HepG2 (cell line): ENCODE measurements around the gene ADAMTS17. TPM values are rescaled to one million over a fixed set of nuclear protein-coding genes. Genes with fewer than 3 reads are reported as not detected.

Source experiments
- AGO2 ChIP-seq: fragments of 200-400 bp; formaldehyde crosslinking; optimal IDR thresholded peaks from 2 replicates; pipeline ENCODE3; 2017; ENCODE audit warnings: mild to moderate bottlenecking, low read depth, low read length, moderate library complexity
- CBX5 ChIP-seq: sonication (generic); formaldehyde crosslinking; IDR thresholded peaks from 2 replicates; pipeline ENCODE4 v1.4.0; 2020; ENCODE audit warnings: missing genetic modification reagents, borderline replicate concordance
- CREM ChIP-seq, 2 experiments: sonication (generic) in 1 of 2; formaldehyde crosslinking in 1 of 2; IDR thresholded peaks; 2 replicates each; pipeline versions ENCODE4 v1.4.0 to v1.6.1; 2016 to 2020; ENCODE audit warnings: antibody characterized with exemption in 1 of 2, mild to moderate bottlenecking in 1 of 2, missing genetic modification reagents in 1 of 2
- ELF1 ChIP-seq: sonication (generic); formaldehyde crosslinking; IDR thresholded peaks from 2 replicates; pipeline ENCODE4 v1.4.0; 2020; ENCODE audit warnings: missing genetic modification reagents
- ELF3 ChIP-seq: IDR thresholded peaks from 2 replicates; pipeline ENCODE4 v1.6.1; 2016; ENCODE audit warnings: missing genetic modification reagents, missing compliant biosample characterization
- HBP1 ChIP-seq: IDR thresholded peaks from 2 replicates; pipeline ENCODE4 v1.6.1; 2016; ENCODE audit warnings: low read depth, control low read depth
- HMG20A ChIP-seq: IDR thresholded peaks from 2 replicates; pipeline ENCODE4 v1.6.1; 2016; ENCODE audit warnings: borderline replicate concordance
- IRF9 ChIP-seq: sonication (generic); formaldehyde crosslinking; IDR thresholded peaks from 2 replicates; pipeline ENCODE4 v1.8.0; 2022; ENCODE audit warnings: missing genetic modification reagents, mild to moderate bottlenecking, borderline replicate concordance
- KLF15 ChIP-seq: sonication (generic); formaldehyde crosslinking; IDR thresholded peaks from 2 replicates; pipeline ENCODE4 v1.8.1; 2023; ENCODE audit warnings: borderline replicate concordance, mild to moderate bottlenecking, inconsistent platforms, missing genetic modification reagents, mixed read lengths
- MXD3 ChIP-seq: IDR thresholded peaks from 2 replicates; pipeline ENCODE4 v1.6.1; 2016; ENCODE audit warnings: mild to moderate bottlenecking, missing biosample characterization, missing genetic modification reagents
- NFKB2 ChIP-seq: sonication (generic); formaldehyde crosslinking; IDR thresholded peaks from 2 replicates; pipeline ENCODE4 v1.4.0; 2020; ENCODE audit warnings: missing genetic modification reagents, borderline replicate concordance
- PLRG1 ChIP-seq: fragments of 450-650 bp; conservative IDR thresholded peaks from 2 replicates; pipeline ENCODE4 v1.6.1; 2016
- RARG ChIP-seq: sonication (generic); formaldehyde crosslinking; IDR thresholded peaks from 2 replicates; pipeline ENCODE4 v1.4.0; 2020; ENCODE audit warnings: low read depth, mild to moderate bottlenecking, missing genetic modification reagents
- SMYD3 ChIP-seq: sonication (generic); formaldehyde crosslinking; IDR thresholded peaks from 2 replicates; pipeline ENCODE4 v1.8.1; 2023; ENCODE audit warnings: mild to moderate bottlenecking, missing genetic modification reagents
- TAF15 ChIP-seq: fragments of 200-400 bp; formaldehyde crosslinking; IDR thresholded peaks from one replicate; pipeline ENCODE4 v1.6.1; 2018; ENCODE audit warnings: mild to moderate bottlenecking, low read depth, low read length; ENCODE audit not compliant: poor library complexity, severe bottlenecking
- U2AF1 ChIP-seq: fragments of 200-400 bp; formaldehyde crosslinking; optimal IDR thresholded peaks from 2 replicates; pipeline ENCODE3; 2017; ENCODE audit warnings: mild to moderate bottlenecking, low read depth, low read length
- U2AF2 ChIP-seq: fragments of 200-400 bp; formaldehyde crosslinking; IDR thresholded peaks from 2 replicates; pipeline ENCODE4 v1.6.1; 2017; ENCODE audit warnings: low read depth, mild to moderate bottlenecking, low read length
- ZNF143 ChIP-seq: sonication (generic); formaldehyde crosslinking; IDR thresholded peaks from 2 replicates; pipeline ENCODE4 v1.4.0; 2020; ENCODE audit warnings: missing genetic modification reagents
- ZNF180 ChIP-seq: sonication (generic); formaldehyde crosslinking; IDR thresholded peaks from 2 replicates; pipeline ENCODE4 v1.4.0; 2020; ENCODE audit warnings: low read depth, missing genetic modification reagents, borderline replicate concordance
- ZNF335 ChIP-seq: sonication (generic); formaldehyde crosslinking; IDR thresholded peaks from 2 replicates; pipeline ENCODE4 v1.4.0; 2020; ENCODE audit warnings: missing genetic modification reagents
- ZNF446 ChIP-seq: sonication (generic); formaldehyde crosslinking; IDR thresholded peaks from 2 replicates; pipeline ENCODE4 v1.5.0; 2020; ENCODE audit warnings: mild to moderate bottlenecking, missing genetic modification reagents
- ZNF569 ChIP-seq: sonication (generic); formaldehyde crosslinking; IDR thresholded peaks from 2 replicates; pipeline ENCODE4 v1.5.0; 2020; ENCODE audit warnings: mild to moderate bottlenecking, missing genetic modification reagents, moderate library complexity, borderline replicate concordance
- ZNF672 ChIP-seq: sonication (generic); formaldehyde crosslinking; IDR thresholded peaks from 2 replicates; pipeline ENCODE4 v1.8.1; 2022; ENCODE audit warnings: missing genetic modification reagents
- ZNF749 ChIP-seq: sonication (generic); formaldehyde crosslinking; IDR thresholded peaks from 2 replicates; pipeline ENCODE4 v1.8.0; 2022; ENCODE audit warnings: mild to moderate bottlenecking, missing genetic modification reagents, moderate library complexity, borderline replicate concordance
- ZXDC ChIP-seq: sonication (generic); formaldehyde crosslinking; IDR thresholded peaks from 2 replicates; pipeline ENCODE4 v1.5.0; 2020; ENCODE audit warnings: mild to moderate bottlenecking, missing genetic modification reagents
- polyA plus RNA-seq, 8 experiments: library from polyadenylated mRNA; depleted of rRNA in 3 of 8; stranded (reverse) in 7 of 8; unstranded in 1 of 8; fragments of >200 nt; fragmentation: Illumina TruSeq in 4 of 8; extraction: Trizol in 4 of 8; gene quantifications; 2 replicates each; pipeline versions ENCODE4 v1.2.1 to v1.2.3, GENCODE V29; 2011 to 2016; ENCODE audit warnings: low read depth in 4 of 8, missing spikeins in 1 of 8, mixed read lengths in 1 of 8; ENCODE audit not compliant: insufficient read depth in 1 of 8
- total RNA-seq, 5 experiments: library from RNA; depleted of rRNA; stranded (reverse); fragments of >200 nt; fragmentation: Illumina TruSeq; extraction: Trizol; gene quantifications; 2 replicates each; pipeline ENCODE4 v1.2.3, GENCODE V29; 2016; ENCODE audit warnings: low read depth in 1 of 5

Gene ADAMTS17
- total and polyA plus RNA-seq, 2 of the 13 experiments (the other 11 are each of a cell fraction or from before 2014, with no cell fraction given): 0.02 to 0.04 TPM

- TF ChIP-seq ZNF672 (CRISPR knock-in tag): no peak
- TF ChIP-seq ZNF749: no peak
- TF ChIP-seq MXD3 (CRISPR knock-in tag): no peak
- TF ChIP-seq SMYD3 (CRISPR knock-in tag): no peak
- TF ChIP-seq ELF3 (CRISPR knock-in tag): peak; percentile 41; the same call in 1 of the 2 replicates
- TF ChIP-seq U2AF2: no peak
- no peak for TF ChIP-seq CREM (IDR thresholded peaks at IDR 0.05)
- no peak for TF ChIP-seq CREM (CRISPR knock-in tag; IDR thresholded peaks at IDR 0.05)
- no peak for TF ChIP-seq ZNF335 (CRISPR knock-in tag)
- peak; percentile 57; the same call in 1 of the 2 replicates for TF ChIP-seq HMG20A (CRISPR knock-in tag)
- TF ChIP-seq AGO2: no peak
- TF ChIP-seq TAF15: no peak
- no peak for TF ChIP-seq ELF1 (CRISPR knock-in tag)
- no peak for TF ChIP-seq KLF15 (CRISPR knock-in tag)
- no peak for TF ChIP-seq PLRG1
- TF ChIP-seq U2AF1: no peak
- TF ChIP-seq HBP1: no peak
- no peak for TF ChIP-seq NFKB2 (CRISPR knock-in tag)
- no peak for TF ChIP-seq IRF9 (CRISPR knock-in tag)
- no peak for TF ChIP-seq ZNF143 (CRISPR knock-in tag)
- TF ChIP-seq RARG (CRISPR knock-in tag): no peak
- no peak for TF ChIP-seq ZNF569
- TF ChIP-seq ZXDC (CRISPR knock-in tag): no peak
- TF ChIP-seq ZNF446 (CRISPR knock-in tag): no peak
- TF ChIP-seq ZNF180 (CRISPR knock-in tag): no peak
- no peak for TF ChIP-seq CBX5 (CRISPR knock-in tag)
These were observed 129.6 kb downstream of the ADAMTS17 start (continued) for GRCh38 chr15:100211855-100212850.
